ENCODE measurements around the gene TMEM184B.
A peak's percentile ranks its signal among the peaks of the same experiment; 100 is the strongest.
"Not testable (repeated sequence)": the region's sequence is repeated elsewhere in the genome, so short reads cannot be mapped to it uniquely, and the experiment has no call there.

The TMEM184B gene

GRCh38 chr22:38248280-38248679 lies 24.5 kb downstream of the TMEM184B start:
- no peak for DNase-seq

DNA sequence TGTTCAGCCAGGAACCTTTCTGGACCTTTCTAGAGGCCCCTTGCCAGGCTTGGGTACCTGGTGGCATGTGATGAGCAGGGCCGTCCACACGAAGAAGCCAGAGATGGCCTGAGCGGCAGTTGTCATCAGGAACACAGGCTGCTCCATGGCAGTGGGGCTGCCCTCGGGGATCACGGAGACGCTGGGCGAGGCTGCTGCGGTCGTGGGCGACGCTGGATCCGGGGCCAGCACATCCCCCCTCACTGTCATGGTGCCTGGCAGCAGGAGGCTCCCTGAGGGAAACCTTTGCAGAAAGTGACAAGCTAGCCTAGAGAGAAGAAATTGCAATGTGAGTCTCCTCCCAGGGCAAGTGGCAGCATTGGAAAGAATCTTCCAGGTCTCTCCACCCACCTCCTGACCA lies 25.1 kb downstream of the TMEM184B start:
- DNase-seq = no peak

- no peak for DNase-seq
These were observed 26.1 kb downstream of the TMEM184B start for GRCh38 chr22:38246692-38247091.

DNA sequence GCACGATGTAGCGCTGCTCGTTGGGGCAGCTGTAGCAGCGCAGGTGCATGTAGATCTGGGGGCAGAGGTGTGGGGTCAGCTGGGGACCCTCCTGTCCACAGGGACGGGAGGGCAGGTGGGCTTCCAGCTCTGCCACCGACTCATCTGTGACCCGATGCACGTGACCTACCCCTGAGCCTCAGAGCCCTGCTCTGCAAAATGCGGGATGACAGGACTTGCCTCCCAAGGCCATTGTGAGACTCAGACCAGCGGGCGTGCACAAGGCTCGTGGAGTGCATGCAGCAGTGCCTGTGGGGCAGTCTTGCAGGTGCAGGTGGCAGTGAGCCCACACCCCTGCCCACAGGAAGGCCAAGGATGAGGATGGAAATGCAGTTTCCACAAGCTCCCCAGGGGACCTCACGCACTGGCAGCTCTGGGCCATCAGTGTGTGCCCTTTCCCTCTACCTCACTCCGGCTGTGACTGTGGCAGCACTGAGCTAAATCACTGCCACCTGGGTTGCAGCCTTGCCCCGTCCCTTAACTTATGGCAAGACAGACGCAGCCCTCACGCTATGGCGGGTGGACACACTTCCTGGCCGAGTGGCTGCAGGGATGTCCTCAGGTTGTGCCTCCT lies 26.7 kb downstream of the TMEM184B start:
- DNase-seq = no peak

- DNase-seq = no peak
These were observed 28.7 kb downstream of the TMEM184B start for GRCh38 chr22:38244106-38244505.

- DNase-seq = no peak
These were observed 29.6 kb downstream of the TMEM184B start for GRCh38 chr22:38243007-38243765.

- peak; percentile 91 for DNase-seq
These were observed 32.0 kb downstream of the TMEM184B start for GRCh38 chr22:38240734-38241252.

- DNase-seq = peak; percentile 93
These were observed 33.6 kb downstream of the TMEM184B start for GRCh38 chr22:38239101-38239761.

- no peak for DNase-seq
These were observed 34.2 kb downstream of the TMEM184B start for GRCh38 chr22:38238519-38239071.

DNA sequence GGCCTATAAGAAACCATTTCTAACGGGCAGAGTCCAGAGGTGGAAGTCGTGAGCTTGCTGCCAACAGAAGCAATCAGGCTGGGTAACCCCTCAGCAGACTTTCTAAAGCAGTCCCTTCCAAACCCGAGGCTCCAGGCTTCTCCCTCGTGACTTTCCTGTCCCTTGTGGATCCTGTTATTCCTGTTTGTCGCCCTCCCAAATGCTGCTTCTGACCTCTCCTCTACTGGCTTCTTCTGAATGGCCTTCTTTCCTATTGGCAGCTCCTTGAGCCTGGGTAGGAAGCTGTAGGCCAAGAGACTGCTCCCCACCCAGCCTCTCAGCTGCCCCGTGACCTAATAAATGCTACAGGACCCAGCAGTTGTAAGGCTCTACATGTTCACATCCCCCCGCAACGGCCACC lies 36.0 kb downstream of the TMEM184B start:
- DNase-seq = no peak

DNA sequence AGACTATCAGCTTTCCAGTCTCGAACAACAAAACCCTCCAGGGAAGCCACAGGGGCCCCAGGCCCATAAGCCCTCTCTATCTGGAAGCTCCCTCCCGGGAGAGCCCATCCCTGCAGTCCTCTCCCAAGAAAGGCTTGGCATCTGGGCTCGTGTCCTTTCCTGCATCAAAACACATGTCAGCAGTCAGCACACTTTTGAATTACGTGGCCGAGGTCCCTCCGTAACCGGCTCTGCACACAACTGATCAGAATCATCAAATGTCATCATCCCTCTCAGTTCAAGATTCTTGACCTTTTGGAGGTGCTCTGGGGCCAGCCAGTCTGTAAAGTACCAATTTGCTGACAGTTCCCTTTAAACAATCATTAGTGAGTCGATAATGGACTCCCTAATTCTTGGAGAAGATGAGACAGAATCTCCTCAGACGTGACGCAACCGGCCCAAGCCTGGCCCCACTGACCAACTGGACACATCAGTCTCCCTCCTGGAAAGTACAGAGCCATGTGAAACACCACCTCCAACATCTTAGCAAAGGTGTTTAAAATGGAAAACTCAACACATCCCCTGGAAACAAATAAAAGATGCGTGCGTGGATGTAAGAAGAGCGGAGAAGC lies 37.5 kb downstream of the TMEM184B start:
- no peak for DNase-seq

GRCh38 chr22:38233856-38234255 lies 39.0 kb downstream of the TMEM184B start:
- not testable (repeated sequence) for DNase-seq

- no peak for DNase-seq
These were observed 39.4 kb downstream of the TMEM184B start for GRCh38 chr22:38233427-38233826.

DNA sequence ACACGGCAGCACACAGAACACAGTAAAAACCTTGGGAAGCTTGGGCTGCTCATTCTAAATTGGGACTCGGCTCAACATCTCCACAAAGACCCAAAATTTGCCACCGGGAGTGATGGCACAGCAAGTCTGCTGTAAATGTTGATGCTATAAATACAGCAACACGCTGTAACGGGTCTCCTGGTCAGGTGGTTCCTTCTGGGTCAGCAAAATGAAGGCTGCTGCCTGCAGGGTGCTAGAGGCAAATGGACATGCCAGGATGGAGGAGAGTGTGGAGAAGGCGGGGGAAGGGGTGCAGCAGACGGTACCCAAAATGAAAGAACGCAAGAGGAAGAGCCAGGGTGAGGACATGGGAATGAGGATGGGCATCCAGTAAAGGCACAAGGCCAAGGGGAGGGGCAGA lies 40.6 kb downstream of the TMEM184B start:
- no peak for DNase-seq

DNA sequence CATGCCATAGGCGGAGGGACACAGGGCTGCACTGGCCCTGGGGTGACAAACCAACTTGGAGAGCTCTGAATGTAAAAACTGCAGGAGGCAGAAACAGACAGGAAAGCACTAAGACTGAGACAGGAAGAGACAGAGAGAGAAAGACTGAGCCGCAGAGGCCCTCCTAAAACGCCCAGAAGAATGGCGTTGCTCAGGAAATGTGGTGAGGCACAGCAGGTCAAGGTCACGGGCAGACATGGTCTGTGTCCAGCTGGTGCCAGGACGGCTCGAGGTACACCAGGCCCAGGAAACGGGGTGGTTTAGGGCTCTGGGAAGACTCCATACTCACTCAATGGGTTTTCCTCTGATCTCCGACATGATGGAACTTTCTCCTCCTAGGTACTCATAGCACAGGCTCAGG lies 41.9 kb downstream of the TMEM184B start:
- DNase-seq = no peak

- DNase-seq = peak; percentile 62
These were observed 42.5 kb downstream of the TMEM184B start for GRCh38 chr22:38230108-38230825.

DNA sequence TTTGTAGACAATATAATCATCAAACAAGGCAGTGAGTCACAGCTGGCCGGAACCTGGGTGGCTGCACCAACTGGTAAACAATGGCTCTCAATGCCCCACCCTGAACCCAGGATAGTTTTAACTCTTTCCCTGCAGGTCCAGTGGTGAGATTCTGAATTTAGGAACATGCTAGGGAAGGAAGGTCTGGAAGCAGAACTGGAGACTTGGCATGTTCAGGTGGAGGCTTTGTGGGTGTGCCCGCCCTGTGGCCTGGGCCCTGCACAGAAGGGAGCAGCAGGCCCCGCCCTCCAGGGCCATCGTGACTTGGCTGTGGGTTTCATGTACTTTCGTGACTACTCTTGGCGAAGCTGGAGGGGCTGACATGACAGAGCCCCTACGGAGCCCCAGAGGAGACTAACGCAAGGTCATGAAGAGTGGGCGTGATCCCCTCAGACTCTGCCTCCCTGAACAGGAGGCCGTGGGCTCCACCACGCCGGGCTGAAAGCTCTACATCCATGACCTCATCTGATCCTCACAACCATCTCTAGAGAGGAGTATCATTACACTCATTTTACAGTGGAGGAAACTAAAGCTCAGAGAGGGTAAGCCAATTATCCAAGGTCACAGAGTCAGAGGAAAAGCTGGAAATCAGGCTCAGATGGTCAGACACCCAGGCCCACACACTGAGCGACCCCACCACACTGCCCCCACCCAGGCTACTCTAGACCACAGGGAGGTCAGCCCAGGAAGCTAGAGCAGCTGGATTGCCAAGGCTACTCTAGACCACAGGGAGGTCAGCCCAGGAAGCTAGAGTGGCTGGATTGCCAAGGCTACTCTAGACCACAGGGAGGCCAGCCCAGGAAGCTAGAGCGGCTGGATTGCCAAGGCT lies 43.7 kb downstream of the TMEM184B start:
- DNase-seq = no peak

- no peak for DNase-seq
These were observed 44.4 kb downstream of the TMEM184B start for GRCh38 chr22:38228326-38228872.

DNA sequence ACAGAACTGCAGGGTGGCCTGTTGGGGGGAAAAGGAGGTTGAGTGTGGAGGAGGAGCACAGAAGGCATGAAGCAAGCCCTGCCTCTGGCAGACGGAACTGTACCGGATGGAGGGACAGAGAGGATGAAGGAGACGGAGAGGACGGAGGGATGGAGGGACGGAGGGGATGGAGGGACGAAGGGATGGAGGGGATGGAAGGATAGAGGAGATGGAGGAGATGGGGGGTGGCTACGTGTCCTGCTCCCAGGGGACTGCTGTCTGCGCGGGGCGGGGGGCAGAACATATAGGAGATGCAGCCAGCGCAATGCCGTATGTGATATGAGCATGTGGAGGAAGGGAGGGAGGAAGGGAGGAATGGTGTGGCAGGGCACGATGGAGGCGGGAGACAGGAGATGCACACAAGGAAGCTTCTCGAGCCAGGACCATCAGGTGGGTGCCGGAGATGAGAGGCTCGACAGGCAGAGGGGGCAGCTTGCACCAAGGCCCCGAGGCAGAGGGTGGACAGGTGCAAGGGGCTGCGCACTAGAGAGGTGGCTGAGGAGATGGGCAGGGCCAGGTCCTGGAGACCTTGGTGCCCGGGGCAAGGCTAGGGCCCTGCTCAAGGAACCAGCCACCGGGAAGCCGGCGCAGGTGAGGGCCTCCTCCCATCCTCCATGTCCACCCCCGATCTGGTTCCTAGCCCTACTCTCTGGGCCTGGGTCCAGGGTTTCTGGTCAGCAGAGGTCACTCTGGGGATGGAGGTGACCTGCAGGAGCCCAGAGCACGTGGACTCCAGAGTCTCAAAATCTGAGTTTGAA lies 45.8 kb downstream of the TMEM184B start:
- no peak for DNase-seq

All from fibroblast of skin of abdomen (primary cell).